ENCODE results near the gene RPL10A.

GRCh38 chr6:35499372-35499771, 31.2 kb downstream of the RPL10A start:
- TF ChIP-seq SP1 (IDR thresholded peaks at IDR 0.05; ENCODE audit: low read depth, low read length): no peak
- TF ChIP-seq SIN3A (conservative IDR thresholded peaks at IDR 0.05 in 1 of 2, IDR thresholded peaks at IDR 0.05 in 1 of 2; ENCODE audit: low read depth in 1 of 2, low read length in 2 of 2): no peak
- TF ChIP-seq POLR2A (IDR thresholded peaks at IDR 0.05; ENCODE audit: control extremely low read depth in 1 of 2, low read depth in 2 of 2, low read length in 2 of 2): no peak
- TF ChIP-seq TBP (IDR thresholded peaks at IDR 0.05; ENCODE audit: low read depth, low read length): no peak
- no peak for TF ChIP-seq CBX5 (IDR thresholded peaks at IDR 0.05; ENCODE audit: low read depth, low read length)
- TF ChIP-seq, protein P1, sequence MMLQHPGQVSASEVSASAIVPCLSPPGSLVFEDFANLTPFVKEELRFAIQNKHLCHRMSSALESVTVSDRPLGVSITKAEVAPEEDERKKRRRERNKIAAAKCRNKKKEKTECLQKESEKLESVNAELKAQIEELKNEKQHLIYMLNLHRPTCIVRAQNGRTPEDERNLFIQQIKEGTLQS (IDR thresholded peaks at IDR 0.05; ENCODE audit: insufficient read depth, low read depth, low read length): no peak
- TF ChIP-seq YY1 (IDR thresholded peaks at IDR 0.05; ENCODE audit: low read depth, low read length): no peak
- no peak for TF ChIP-seq HDAC2 (IDR thresholded peaks at IDR 0.05; ENCODE audit: borderline replicate concordance in 1 of 2, low read depth in 2 of 2, low read length in 2 of 2)

All from H1 (cell line).